Mesenteric fat pad (tissue), 1 donor: ENCODE data around the gene SAMD4B. TPM values are rescaled to one million over a fixed set of nuclear protein-coding genes. Genes with fewer than 3 reads are reported as not detected.
A peak's percentile ranks its signal among the peaks of the same experiment; 100 is the strongest.
"Not testable (repeated sequence)": the region's sequence is repeated elsewhere in the genome, so short reads cannot be mapped to it uniquely, and the experiment has no call there.

Experiments
- DNase-seq: peaks from one replicate; pipeline ENCODE4 v3.0.0-alpha.2; 2020; ENCODE audit warnings: low spot score
- total RNA-seq: library from RNA; stranded (reverse); fragmentation: NEBNext Ultra II Directional; extraction: Animal tissue kit (Norgen Biotek cat#: 25700); gene quantifications from one replicate; pipeline ENCODE4 v1.2.1, GENCODE V29; 2021
- donor health status: DM: yes; HTN: yes; CAD: no.

SAMD4B gene
- total RNA-seq, 1 donor from 2014 or later = 82.3 TPM

DNA sequence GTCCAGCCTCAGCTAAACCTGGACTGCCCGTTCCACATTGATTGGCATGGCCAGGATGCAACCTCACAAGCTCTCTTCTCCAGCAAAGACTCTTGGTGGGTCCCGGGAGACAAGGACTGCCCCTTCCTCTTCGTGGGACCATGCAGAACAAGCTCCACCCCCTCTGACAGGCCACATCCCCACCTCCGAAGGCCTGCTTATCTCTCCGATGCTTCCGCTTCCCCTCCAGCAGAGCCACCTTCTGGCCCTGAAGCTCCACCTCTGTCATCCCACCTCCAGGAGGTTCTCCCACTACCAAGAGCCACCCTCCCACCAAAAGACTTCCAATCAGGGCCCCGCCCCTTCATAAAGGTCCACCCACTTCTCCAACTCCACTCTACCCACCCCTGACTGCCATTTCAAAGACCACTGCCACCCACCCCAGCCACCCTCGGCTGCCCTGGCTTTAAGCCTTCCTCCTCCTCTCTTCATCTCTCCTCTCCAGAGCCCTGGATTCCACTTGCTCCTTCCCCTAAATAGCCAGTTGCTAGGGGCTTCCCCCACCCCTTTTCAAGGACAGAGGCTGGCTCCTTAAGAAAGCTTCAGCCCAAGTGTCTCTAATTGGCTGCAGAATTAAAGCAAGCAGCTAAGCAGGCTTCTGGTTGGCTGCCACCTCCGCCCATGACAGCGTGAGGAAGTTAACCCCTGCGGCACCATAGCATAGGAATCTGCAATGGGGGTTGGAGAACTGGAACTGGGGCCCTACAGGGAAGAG lies 31.5 kb upstream of the SAMD4B start:
- DNase-seq = no peak

GRCh38 chr19:39314016-39314728 lies 28.0 kb upstream of the SAMD4B start:
- no peak for DNase-seq

GRCh38 chr19:39315933-39316332 lies 26.3 kb upstream of the SAMD4B start:
- no peak for DNase-seq

DNA sequence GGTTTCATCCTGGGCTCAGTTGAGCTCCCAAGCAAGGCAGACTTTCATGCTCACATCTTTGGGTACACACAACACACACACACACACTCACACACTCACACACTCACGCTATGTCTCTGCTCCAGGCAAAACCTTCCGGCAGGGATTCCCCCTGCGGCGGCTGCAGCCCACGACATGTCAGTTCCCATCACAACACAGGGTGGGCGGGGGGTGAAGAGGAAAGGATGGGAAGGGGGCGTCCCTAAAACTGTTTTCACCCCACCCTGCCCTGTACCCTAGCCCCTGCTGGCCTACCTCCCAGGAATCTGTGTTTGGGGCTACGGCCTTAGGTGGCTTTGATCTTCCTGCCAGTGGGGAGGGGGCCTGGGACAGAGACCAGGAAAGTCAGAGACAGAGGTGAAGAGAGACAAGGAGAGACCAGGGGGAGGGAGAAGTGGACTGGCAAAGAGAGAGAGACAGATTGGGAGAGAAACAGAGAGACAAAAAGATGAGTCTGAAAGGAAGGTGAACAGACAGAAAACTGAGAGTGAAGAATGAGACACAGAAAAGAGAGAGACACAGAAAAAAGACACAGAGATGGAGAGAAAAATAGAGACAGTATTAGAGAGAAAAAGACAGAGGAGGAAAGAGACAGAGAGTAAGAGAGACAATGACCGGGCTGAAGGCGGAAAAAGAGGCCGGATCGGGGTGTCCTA lies 25.4 kb upstream of the SAMD4B start:
- DNase-seq = no peak

DNA sequence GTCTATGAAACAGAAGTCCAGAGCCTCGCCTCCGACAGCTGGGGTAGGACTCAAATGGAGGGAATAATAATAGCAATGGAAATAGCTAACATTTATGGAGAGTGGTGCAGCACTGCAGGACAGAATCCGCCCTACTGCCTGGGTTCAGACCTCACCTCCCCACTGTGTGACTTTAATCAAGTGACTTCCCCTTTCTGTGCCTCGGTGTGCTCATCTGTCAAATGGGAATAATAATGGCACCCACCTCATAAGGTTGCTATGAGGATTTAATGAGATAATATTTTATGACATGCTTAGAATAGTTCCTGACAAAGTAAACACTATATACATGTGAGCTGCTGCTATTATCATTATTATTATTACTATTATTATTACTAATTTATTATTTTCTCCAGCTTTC lies 24.7 kb upstream of the SAMD4B start:
- DNase-seq = no peak

DNA sequence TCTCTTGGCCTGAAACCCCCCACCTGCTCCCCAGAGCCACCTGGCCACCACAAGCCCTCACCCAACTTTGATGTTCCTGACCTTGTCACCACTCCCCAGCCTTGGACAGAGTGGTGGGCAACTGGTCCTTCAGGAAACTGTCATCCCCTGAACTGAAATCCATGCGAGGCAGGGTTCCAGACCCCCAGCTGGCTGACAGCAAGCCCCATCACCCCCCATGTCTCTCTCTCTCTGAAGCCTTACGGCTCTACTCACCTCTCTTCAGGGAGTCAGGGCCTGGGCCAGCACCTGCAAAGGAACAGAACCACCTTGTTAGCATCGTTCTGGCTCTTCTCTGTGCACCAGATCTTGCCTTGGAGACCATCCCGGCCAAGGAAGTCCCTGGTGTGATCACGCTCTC lies 24.1 kb upstream of the SAMD4B start:
- no peak for DNase-seq

DNA sequence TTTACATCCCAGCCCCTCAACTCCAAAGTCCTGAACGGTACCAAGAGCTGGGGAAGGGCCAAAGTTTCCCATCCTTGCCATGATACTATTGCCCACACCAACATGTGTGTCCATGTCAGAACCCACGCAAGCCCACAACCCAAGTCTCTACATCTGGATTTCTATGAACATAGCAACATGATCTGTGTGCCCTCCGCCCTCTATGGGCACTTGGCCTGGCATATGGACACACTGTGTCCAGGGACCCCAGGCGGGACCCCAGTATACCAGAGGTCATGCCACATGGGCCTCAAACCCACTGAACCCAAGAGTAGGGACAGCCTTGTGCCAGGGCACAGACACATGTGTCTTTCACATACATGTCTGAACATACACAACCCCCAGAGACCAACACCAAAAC lies 23.5 kb upstream of the SAMD4B start:
- DNase-seq = no peak

DNA sequence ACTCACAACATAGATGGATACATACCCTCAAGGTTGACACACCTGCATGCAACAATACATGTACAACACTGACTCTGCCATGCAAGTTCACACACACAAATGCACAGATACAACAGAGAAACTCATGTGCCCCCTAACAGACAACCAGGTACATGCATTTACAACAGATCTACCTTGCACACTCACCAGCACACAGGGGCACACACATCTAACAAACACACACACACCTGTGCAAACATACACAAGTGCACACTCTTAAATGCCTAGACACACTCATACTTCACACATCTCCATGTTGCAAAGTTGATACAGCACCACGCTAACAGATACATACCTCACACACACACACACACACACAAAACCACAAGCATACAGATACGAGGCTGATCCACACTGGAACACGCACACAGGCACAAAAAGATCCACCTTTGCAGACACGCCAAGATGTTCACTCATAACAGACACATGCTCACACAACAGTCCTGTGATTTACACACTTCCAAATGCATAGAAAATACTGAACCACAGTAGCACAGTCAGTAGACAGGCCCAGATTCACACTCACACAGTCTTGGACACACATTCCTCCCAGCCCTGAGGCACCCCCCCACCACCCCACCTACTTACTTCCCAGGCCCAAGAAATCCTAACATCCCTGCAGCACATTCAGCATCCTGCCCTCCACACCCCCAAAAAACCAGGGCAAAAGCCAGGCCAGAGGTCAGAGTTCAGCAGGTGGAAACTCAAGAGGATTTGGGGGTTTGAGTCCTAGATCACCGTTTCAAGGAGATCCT lies 22.9 kb upstream of the SAMD4B start:
- no peak for DNase-seq

- DNase-seq = no peak
Observed at GRCh38 chr19:39319892-39320248, 22.4 kb upstream of the SAMD4B start.

- no peak for DNase-seq
Observed at GRCh38 chr19:39321117-39321831, 20.9 kb upstream of the SAMD4B start.

- no peak for DNase-seq
Observed at GRCh38 chr19:39321832-39322176, 20.4 kb upstream of the SAMD4B start.

DNA sequence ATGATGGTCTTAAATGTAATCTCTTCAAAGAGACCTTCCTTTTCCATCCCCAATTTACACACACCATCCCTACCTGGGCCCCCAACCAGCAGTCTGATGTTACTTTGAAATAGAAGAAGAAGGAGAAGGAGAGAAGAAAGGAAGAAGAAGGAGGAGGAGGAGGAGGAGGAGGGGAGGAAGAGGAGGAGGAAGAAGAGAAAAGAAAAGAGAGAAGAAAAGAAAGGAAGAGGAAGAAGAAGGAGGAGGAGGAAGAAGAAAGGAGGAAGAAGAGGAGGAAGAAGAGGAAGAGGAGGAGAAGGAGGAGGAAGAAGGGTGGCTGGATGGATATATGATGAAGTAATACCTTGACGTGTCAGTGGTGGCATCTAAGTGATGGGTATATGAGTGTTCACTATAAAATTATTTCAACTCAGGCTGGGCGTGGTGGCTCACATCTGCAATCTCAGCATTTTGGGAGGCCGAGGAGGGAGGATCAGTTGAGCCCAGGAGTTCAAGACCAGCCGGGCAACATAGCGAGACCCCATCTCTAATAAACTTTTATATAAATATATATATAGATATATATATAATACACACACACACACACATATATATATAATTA lies 17.9 kb upstream of the SAMD4B start:
- no peak for DNase-seq

DNA sequence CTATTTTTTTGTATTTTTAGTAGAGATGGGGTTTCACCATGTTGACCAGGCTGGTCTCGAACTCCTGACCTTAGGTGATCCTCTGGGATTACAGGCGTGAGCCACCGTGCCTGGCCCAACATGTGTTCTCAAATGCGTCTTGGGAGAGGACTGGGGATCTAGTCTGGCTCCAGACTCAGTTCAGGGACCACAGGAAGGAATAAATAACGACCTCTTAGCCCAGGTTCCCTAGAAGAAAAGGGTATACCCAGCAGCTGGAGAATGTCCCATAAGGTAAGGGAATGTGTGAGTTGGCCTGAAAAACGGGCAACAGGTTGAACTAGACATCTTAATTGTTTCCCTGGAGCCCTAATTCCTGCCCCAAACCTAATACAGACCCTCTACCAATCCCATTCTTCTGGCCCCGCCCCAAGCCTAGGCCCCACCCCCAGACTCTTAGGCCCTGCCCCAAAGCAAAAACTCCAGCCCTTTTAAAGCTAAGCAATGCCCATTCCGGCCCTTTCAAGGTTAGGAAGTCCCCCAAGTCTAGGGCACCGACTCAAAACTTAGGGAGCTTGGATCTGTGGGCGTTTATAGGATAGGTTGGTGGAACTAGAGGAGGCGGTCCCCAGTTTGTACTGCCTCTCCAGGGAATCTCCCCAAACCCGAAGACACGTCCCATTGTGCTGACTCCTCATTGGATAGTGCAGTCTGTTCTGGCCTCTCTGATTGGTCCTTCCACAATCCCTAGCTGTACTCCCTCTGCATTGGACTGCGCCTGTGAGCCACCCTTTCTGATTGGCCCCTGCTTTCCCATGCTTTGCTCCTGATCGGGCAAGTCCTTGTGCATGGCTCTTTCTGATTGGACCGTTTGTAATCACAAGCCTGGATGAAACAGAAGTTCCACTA lies 16.2 kb upstream of the SAMD4B start:
- no peak for DNase-seq

DNA sequence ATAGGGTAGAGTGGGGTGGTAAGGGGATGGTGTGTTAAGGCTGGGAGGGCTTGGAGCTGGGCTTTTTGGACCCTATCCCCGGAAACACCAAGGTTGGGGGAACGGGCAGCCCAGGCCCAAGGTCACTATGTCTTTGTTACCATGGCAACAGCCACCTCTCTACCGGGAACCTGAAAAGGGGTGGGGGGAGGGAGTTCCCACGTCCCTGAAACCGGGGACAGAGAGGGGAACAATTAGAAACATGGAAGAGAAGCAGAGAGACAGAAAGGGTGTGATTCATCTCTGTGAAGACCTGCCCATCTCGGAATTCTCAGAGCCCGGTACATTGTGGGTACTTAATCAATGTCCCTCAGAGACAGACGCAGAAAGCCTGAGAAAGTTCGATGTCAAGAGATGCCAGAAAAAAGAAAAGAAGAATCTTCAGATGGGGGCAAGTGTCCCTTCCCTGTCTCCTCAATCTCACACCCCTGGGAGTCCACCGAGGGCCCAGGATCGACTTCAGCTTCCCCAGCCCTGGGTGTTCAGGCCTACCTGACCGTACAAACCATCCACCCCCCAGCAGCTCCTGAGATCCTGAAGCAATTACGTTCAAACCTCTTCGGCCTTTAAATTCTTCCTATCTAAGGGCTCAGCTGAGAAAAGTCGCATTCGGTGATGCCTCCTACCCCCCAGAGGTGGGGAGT lies 14.7 kb upstream of the SAMD4B start:
- DNase-seq = no peak

DNA sequence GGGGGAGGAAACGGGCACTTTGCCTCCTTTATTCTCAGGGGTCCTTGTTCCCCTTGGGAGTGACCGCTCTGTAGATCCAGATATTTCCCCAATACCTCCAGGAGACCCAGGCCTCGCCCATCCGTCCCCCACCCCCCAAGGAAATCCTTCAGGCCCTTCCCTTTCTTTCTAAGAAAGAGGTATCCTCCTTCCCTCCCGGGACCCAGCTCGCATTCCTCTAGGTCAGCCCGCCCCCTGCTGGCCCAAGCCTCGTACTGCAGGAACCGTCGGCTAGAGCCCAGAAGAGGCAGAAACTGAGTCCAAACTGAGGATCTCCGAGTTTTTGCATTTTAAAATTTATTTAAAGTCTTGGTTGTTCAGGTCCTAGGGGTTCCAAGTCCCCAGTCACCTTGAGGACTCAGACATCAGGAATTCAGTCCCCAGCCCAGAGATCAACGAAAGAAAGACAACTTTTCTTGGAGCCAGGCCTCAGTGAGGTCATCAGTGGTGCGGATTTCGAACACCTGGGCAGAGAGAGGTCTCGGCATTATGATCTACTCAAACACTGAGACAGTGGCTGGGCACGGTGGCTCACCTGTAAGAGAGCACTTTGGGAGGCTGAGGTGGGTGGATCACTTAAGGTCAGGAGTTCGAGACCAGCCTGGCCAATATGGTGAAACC lies 14.0 kb upstream of the SAMD4B start:
- DNase-seq = peak; percentile 95

GRCh38 chr19:39329948-39330347 lies 12.3 kb upstream of the SAMD4B start:
- no peak for DNase-seq

- no peak for DNase-seq
Observed at GRCh38 chr19:39332293-39332692, 9.9 kb upstream of the SAMD4B start.

DNA sequence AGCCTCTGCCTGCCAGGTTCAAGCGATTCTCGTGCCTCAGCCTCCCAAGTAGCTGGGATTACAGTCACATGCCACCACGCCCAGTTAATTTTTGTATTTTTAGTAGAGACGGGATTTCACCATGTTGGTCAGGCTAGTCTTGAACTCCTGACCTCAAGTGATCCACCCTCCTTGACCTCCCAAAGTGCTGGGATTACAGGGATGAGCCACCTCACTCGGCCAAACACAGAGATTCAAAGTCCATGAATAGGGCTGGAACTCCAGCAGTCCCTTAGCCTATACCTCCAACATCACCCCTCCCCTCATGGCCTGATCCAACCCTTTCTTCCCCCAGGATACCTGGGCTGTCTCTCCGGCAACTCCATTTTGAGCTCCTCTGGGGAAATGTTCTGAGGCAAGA lies 9.5 kb upstream of the SAMD4B start:
- not testable (repeated sequence) for DNase-seq
